ENCODE results near the gene COL13A1.

DNA sequence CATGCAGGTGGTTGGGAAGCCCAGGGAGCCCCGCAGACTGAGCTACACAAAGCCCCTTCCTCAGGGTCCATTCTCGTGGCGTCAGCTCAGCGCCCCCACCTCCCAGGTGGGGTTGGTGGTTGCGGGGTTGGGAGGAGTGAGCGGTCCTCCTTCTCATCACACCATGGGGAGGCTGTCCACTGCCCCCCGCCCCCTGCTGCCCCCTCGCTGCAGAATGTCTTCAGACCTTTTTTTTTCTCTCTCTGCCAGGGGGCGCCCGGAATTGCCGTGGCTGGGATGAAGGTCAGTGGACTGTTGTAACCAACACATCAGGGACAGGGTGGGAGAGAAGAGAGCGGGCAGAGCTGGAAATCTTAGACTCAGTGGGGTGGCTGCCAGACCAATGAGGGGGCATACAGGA lies 116.3 kb downstream of the COL13A1 start:
- TF ChIP-seq, protein P1, sequence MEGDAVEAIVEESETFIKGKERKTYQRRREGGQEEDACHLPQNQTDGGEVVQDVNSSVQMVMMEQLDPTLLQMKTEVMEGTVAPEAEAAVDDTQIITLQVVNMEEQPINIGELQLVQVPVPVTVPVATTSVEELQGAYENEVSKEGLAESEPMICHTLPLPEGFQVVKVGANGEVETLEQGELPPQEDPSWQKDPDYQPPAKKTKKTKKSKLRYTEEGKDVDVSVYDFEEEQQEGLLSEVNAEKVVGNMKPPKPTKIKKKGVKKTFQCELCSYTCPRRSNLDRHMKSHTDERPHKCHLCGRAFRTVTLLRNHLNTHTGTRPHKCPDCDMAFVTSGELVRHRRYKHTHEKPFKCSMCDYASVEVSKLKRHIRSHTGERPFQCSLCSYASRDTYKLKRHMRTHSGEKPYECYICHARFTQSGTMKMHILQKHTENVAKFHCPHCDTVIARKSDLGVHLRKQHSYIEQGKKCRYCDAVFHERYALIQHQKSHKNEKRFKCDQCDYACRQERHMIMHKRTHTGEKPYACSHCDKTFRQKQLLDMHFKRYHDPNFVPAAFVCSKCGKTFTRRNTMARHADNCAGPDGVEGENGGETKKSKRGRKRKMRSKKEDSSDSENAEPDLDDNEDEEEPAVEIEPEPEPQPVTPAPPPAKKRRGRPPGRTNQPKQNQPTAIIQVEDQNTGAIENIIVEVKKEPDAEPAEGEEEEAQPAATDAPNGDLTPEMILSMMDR (conservative IDR thresholded peaks at IDR 0.05; ENCODE audit: low read depth in 2 of 2) = peak; percentile 40 to 55
- TF ChIP-seq EZH2 (IDR thresholded peaks at IDR 0.05; ENCODE audit: low read depth, unreplicated experiment) = no peak
- no peak for TF ChIP-seq JUNB (IDR thresholded peaks at IDR 0.05; ENCODE audit: unreplicated experiment)
- no peak for TF ChIP-seq POLR2AphosphoS5 (IDR thresholded peaks at IDR 0.05; ENCODE audit: low read depth)
- TF ChIP-seq ZNF114 (CRISPR knock-in tag; IDR thresholded peaks at IDR 0.05) = no peak
